Measurements from ENCODE around the gene ZNF343. TPM values are rescaled to one million over a fixed set of nuclear protein-coding genes. Genes with fewer than 3 reads are reported as not detected.
"Not testable (repeated sequence)": the region's sequence is repeated elsewhere in the genome, so short reads cannot be mapped to it uniquely, and the experiment has no call there.

The ZNF343 gene
- total and polyA plus RNA-seq, 7 donors = 3.0 to 16.3 (median 10.7) TPM

DNA sequence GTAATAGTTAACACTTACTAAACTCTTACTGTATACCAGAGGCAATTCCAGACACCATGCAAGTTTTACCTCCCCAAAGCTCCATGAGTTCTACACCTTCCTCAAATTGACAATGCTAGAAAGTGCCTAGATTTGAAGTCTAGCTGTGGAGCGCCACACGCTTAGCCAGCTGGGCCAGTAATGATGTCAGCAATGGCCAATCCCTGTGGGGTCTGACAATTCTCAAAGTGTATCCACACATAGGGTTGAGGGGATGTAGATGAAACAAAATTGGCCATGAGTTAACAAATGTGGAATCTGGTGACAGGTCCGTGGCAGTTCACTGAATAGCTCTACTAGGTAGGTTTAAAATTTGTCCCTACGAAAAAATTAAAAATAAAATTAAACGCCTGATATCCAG lies 1.3 kb downstream of the ZNF343 start:
- Histone ChIP-seq H3K36me3 (no peaks in the 10 kb centered on the region), H3K4me1 (peaks cover 0 to 21% (median 14%) of the 10 kb centered on the region in 4 donors), H3K9me3 (no peaks in the 10 kb centered on the region), H3K27me3 (no peaks in the 10 kb centered on the region), H3K4me3 (peak overlapping the region in 3 of 4 donors; percentile 73 to 96 (median 84)), H3K27ac (peak overlapping the region in 2 of 4 donors; percentile 85 to 88)
- intact Hi-C loops (cut with DNase I) = loop anchor here (2.0 to 5.0 kb wide), 2 partner anchors 37 to 145 kb away; partner anchors contain the start of genes NOP56 and SNRPB
- WGBS, 2 donors = 88 to 90% methylated on average over 5 of the region's 5 CpGs
- no peak for DNase-seq
- no peak for TF ChIP-seq POLR2A (IDR thresholded peaks at IDR 0.05)
- TF ChIP-seq, protein P1, sequence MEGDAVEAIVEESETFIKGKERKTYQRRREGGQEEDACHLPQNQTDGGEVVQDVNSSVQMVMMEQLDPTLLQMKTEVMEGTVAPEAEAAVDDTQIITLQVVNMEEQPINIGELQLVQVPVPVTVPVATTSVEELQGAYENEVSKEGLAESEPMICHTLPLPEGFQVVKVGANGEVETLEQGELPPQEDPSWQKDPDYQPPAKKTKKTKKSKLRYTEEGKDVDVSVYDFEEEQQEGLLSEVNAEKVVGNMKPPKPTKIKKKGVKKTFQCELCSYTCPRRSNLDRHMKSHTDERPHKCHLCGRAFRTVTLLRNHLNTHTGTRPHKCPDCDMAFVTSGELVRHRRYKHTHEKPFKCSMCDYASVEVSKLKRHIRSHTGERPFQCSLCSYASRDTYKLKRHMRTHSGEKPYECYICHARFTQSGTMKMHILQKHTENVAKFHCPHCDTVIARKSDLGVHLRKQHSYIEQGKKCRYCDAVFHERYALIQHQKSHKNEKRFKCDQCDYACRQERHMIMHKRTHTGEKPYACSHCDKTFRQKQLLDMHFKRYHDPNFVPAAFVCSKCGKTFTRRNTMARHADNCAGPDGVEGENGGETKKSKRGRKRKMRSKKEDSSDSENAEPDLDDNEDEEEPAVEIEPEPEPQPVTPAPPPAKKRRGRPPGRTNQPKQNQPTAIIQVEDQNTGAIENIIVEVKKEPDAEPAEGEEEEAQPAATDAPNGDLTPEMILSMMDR (IDR thresholded peaks at IDR 0.05) = no peak
- no peak for TF ChIP-seq EP300 (IDR thresholded peaks at IDR 0.05)
- no peak for TF ChIP-seq POLR2AphosphoS5 (IDR thresholded peaks at IDR 0.05)

DNA sequence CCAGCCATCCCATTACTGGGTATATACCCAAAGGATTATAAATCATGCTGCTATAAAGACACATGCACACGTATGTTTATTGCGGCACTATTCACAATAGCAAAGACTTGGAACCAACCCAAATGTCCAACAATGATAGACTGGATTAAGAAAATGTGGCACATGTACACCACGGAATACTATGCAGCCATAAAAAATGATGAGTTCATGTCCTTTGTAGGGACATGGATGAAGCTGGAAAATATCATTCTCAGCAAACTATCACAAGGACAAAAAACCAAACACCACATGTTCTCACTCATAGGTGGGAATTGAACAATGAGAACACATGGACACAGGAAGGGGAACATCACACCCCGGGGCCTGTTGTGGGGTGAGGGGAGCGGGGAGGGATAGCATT lies 2.3 kb downstream of the ZNF343 start:
- intact Hi-C loops (cut with DNase I) = loop anchor here (2.0 to 5.0 kb wide), 2 partner anchors 36 to 146 kb away; partner anchors contain the start of genes NOP56 and SNRPB
- WGBS, 2 donors = 88 to 90% methylated on average over 3 of the region's 5 CpGs

DNA sequence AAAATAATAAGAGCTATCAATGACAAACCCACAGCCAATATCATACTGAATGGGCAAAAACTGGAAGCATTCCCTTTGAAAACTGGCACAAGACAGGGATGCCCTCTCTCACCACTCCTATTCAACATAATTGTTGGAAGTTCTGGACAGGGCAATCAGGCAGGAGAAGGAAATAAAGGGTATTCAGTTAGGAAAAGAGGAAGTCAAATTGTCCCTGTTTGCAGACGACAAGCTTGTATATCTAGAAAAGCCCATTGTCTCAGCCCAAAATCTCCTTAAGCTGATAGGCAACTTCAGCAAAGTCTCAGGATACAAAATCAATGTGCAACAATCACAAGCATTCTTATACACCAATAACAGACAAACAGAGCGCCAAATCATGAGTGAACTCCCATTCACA lies 3.9 kb downstream of the ZNF343 start:
- Histone ChIP-seq H3K36me3 (peaks cover 0 to 12% (median under 1%) of the 10 kb centered on the region in 4 donors), H3K4me1 (peaks cover 0 to 20% (median 14%) of the 10 kb centered on the region in 4 donors)
- not testable (repeated sequence) for H3K4me3 ChIP-seq, H3K27me3 ChIP-seq, DNase-seq, H3K9me3 ChIP-seq, H3K27ac ChIP-seq
- intact Hi-C loops (cut with DNase I) = loop anchor here (5.0 kb wide), 1 partner anchor 147 kb away; the partner anchor contains the start of gene NOP56
- WGBS, 2 donors = 82 to 87% methylated on average over 2 of the region's 2 CpGs

More for the DNA sequence above, 2.3 kb downstream of the ZNF343 start:
- not testable (repeated sequence) for H3K36me3 ChIP-seq, H3K9me3 ChIP-seq, DNase-seq, H3K4me3 ChIP-seq, H3K27me3 ChIP-seq, H3K27ac ChIP-seq
- peaks cover 0 to 21% (median 14%) of the 10 kb centered on the region in 4 donors for H3K4me1 ChIP-seq

DNA sequence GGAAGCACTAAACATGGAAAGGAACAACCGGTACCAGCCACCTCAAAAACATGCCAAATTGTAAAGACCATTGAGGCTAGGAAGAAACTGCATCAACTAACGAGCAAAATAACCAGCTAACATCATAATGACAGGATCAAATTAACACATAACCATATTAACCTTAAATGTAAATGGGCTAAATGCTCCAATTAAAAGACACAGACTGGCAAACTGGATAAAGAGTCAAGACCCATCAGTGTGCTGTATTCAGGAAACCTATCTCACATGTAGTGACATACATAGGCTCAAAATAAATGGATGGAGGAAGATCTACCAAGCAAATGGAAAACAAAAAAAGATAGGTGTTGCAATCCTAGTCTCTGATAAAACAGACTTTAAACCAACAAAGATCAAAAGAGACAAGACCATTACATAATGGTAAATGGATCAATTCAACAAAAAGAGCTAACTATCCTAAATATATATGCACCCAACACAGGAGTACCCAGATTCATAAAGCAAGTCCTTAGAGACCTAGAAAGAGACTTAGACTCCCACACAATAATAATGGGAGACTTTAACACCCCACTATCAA lies 5.8 kb downstream of the ZNF343 start:
- H3K4me3 ChIP-seq; H3K27me3 ChIP-seq; H3K9me3 ChIP-seq; DNase-seq; H3K27ac ChIP-seq; H3K4me1 ChIP-seq; intact Hi-C loops (cut with DNase I): not testable (repeated sequence)
- WGBS, 2 donors = 94 to 97% methylated on average over 2 of the region's 2 CpGs
- H3K36me3 ChIP-seq = peaks cover 0 to 29% (median 7%) of the 10 kb centered on the region in 4 donors

DNA sequence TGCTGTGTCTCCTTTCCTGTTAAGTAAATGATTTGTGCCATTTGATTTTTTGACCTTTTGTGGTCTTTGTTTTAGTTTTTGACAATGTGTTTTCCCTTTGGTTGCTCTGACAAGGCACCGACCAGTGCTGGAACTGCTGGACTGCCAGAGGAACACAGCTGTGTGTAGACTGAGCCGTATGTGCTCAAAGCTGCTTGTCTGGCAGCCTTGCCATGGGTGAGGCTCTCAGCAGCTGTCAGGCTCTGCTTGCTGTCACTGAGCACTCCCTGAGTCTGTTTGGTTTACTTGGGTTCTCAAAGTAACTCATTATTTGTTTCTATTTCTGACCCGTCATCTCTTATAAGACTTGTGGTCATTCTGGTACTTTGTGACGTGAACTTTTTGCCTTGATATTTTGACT lies 23.1 kb downstream of the ZNF343 start:
- H3K9me3 ChIP-seq = no peaks in the 10 kb centered on the region
- no peak for DNase-seq
- H3K27ac ChIP-seq = no peak overlapping the region
- intact Hi-C loops (cut with DNase I) = no loop called here
- TF ChIP-seq, protein P1 (IDR thresholded peaks at IDR 0.05) = no peak
- no peak overlapping the region for H3K4me3 ChIP-seq
- peaks cover 4 to 98% (median 18%) of the 10 kb centered on the region in 4 donors for H3K36me3 ChIP-seq
- 75 to 76% methylated on average over 4 of the region's 4 CpGs for WGBS, 2 donors
- no peaks in the 10 kb centered on the region for H3K4me1 ChIP-seq
- no peaks in the 10 kb centered on the region for H3K27me3 ChIP-seq

DNA sequence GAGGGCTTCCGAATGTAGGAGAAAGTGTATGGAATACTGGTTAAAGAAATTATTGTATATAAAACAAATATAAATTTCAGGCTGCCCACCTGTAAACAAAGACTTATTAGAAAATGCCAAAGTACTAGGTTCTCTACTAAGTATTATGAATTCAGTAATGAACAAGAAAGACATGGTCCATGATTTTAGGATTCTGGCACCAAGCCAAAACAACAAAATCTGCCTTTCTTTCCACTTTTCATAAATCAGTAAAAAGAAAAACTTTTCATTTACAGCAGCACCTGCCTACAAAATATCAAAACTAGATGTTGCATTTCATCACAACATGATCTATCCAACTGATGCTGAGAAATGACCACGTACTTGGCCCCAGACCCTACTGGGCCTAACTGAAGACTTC lies 23.6 kb downstream of the ZNF343 start:
- peaks cover 1 to 98% (median 17%) of the 10 kb centered on the region in 4 donors for H3K36me3 ChIP-seq
- WGBS, 2 donors = 96 to 97% methylated on average over 2 of the region's 2 CpGs
- no peaks in the 10 kb centered on the region for H3K4me1 ChIP-seq
- TF ChIP-seq POLR2A (IDR thresholded peaks at IDR 0.05) (no peak), POLR2AphosphoS5 (IDR thresholded peaks at IDR 0.05) (no peak)
- TF ChIP-seq, protein P1 (IDR thresholded peaks at IDR 0.05) = no peak
- no peaks in the 10 kb centered on the region for H3K27me3 ChIP-seq
- intact Hi-C loops (cut with DNase I) = no loop called here
- no peak overlapping the region for H3K27ac ChIP-seq
- no peaks in the 10 kb centered on the region for H3K9me3 ChIP-seq
- H3K4me3 ChIP-seq = no peak overlapping the region
- no peak for DNase-seq
